HFFc6 (cell line): ENCODE results near the gene TOX3. TPM values are rescaled to one million over a fixed set of nuclear protein-coding genes. Genes with fewer than 3 reads are reported as not detected.

ENCODE experiments used
- DNase-seq: peaks from one replicate; pipeline ENCODE4 v3.0.0-alpha.2; 2018
- H3K27ac Mint-ChIP-seq: 2 replicates; pipeline ENCODE4 v1.8.0; 2020; ENCODE audit warnings: mild to moderate bottlenecking, mixed read lengths
- H3K27me3 Mint-ChIP-seq: 2 replicates; pipeline ENCODE4 v1.8.0; 2021; ENCODE audit warnings: mild to moderate bottlenecking, moderate library complexity, mixed read lengths; ENCODE audit not compliant: insufficient read depth
- H3K36me3 Mint-ChIP-seq: 2 replicates; pipeline ENCODE4 v1.8.0; 2021; ENCODE audit warnings: low read depth, mixed read lengths
- H3K4me1 Mint-ChIP-seq: 2 replicates; pipeline ENCODE4 v1.8.0; 2020; ENCODE audit warnings: low read depth, mixed read lengths
- H3K4me3 Mint-ChIP-seq: 2 replicates; pipeline ENCODE4 v1.8.0; 2020; ENCODE audit warnings: mild to moderate bottlenecking, moderate library complexity, mixed read lengths
- H3K9me3 Mint-ChIP-seq: 2 replicates; pipeline ENCODE4 v1.8.0; 2020; ENCODE audit warnings: mild to moderate bottlenecking, mixed read lengths
- CTCF ChIP-seq: fragments of 200-600 bp; sonication (generic); IDR thresholded peaks from 2 replicates; pipeline ENCODE4 v1.5.0; 2021; ENCODE audit warnings: antibody characterized with exemption, mild to moderate bottlenecking
- total RNA-seq, 6 experiments: library from RNA; stranded (reverse); fragmentation: NEBNext Ultra II Directional; extraction: Animal tissue kit (Norgen Biotek cat#: 25700); gene quantifications; 2 replicates in 1 of 6; 3 replicates in 5 of 6; pipeline ENCODE4 v1.2.3, GENCODE V29; 2021

TOX3 gene
- total RNA-seq, 6 experiments from 2014 or later, result not detected

- Mint-ChIP-seq H3K4me1 (no peaks in the 10 kb centered on the region), H3K36me3 (no peaks in the 10 kb centered on the region), H3K4me3 (no peak overlapping the region), H3K27me3 (no peaks in the 10 kb centered on the region), H3K27ac (no peak overlapping the region), H3K9me3 (peaks cover 42% of the 10 kb centered on the region)
- no peak for TF ChIP-seq CTCF
- DNase-seq, result no peak
These were observed 96.0 kb downstream of the TOX3 start for GRCh38 chr16:52450916-52451315.

GRCh38 chr16:52450241-52450640 is 96.7 kb downstream of the TOX3 start:
- no peak for TF ChIP-seq CTCF
- Mint-ChIP-seq H3K9me3 (peaks cover 41% of the 10 kb centered on the region), H3K4me1 (no peaks in the 10 kb centered on the region), H3K4me3 (no peak overlapping the region), H3K27ac (no peak overlapping the region), H3K27me3 (no peaks in the 10 kb centered on the region), H3K36me3 (no peaks in the 10 kb centered on the region)
- DNase-seq, result no peak

GRCh38 chr16:52446080-52446479 is 100.9 kb downstream of the TOX3 start:
- no peak overlapping the region for H3K27ac Mint-ChIP-seq
- no peak for TF ChIP-seq CTCF
- H3K4me1 Mint-ChIP-seq, result no peaks in the 10 kb centered on the region
- peaks cover 34% of the 10 kb centered on the region for H3K9me3 Mint-ChIP-seq
- DNase-seq, result no peak
- H3K4me3 Mint-ChIP-seq, result no peak overlapping the region
- H3K36me3 Mint-ChIP-seq, result no peaks in the 10 kb centered on the region
- H3K27me3 Mint-ChIP-seq, result no peaks in the 10 kb centered on the region

- no peaks in the 10 kb centered on the region for H3K4me1 Mint-ChIP-seq
- peaks cover 27% of the 10 kb centered on the region for H3K9me3 Mint-ChIP-seq
- no peak for DNase-seq
- TF ChIP-seq CTCF, result no peak
- H3K4me3 Mint-ChIP-seq, result no peak overlapping the region
- H3K27ac Mint-ChIP-seq, result no peak overlapping the region
- H3K27me3 Mint-ChIP-seq, result peaks cover 2% of the 10 kb centered on the region
- H3K36me3 Mint-ChIP-seq, result no peaks in the 10 kb centered on the region
These were observed 105.1 kb downstream of the TOX3 start for GRCh38 chr16:52441886-52442285.

- Mint-ChIP-seq H3K4me1 (no peaks in the 10 kb centered on the region), H3K36me3 (no peaks in the 10 kb centered on the region), H3K27me3 (peaks cover 2% of the 10 kb centered on the region), H3K4me3 (no peak overlapping the region), H3K9me3 (peaks cover 25% of the 10 kb centered on the region), H3K27ac (no peak overlapping the region)
- DNase-seq, result no peak
- TF ChIP-seq CTCF, result no peak
These were observed 106.7 kb downstream of the TOX3 start for GRCh38 chr16:52440248-52440647.

GRCh38 chr16:52439750-52440149 is 107.2 kb downstream of the TOX3 start:
- no peak for DNase-seq
- Mint-ChIP-seq H3K36me3 (no peaks in the 10 kb centered on the region), H3K27me3 (peaks cover 2% of the 10 kb centered on the region), H3K9me3 (peaks cover 27% of the 10 kb centered on the region), H3K27ac (no peak overlapping the region), H3K4me3 (no peak overlapping the region), H3K4me1 (no peaks in the 10 kb centered on the region)
- TF ChIP-seq CTCF, result no peak
